DMS53 treated with DMSO at 0.1 percent for 48 hours (cell line): ENCODE measurements around the gene PIEZO2.
"Not testable (repeated sequence)": the region's sequence is repeated elsewhere in the genome, so short reads cannot be mapped to it uniquely, and the experiment has no call there.

ENCODE experiments used
- DNase-seq: peaks from one replicate; lab custom pipeline; 2025; ENCODE audit not compliant: unreplicated experiment; lab: John Stamatoyannopoulos, UW

Gene PIEZO2

DNA sequence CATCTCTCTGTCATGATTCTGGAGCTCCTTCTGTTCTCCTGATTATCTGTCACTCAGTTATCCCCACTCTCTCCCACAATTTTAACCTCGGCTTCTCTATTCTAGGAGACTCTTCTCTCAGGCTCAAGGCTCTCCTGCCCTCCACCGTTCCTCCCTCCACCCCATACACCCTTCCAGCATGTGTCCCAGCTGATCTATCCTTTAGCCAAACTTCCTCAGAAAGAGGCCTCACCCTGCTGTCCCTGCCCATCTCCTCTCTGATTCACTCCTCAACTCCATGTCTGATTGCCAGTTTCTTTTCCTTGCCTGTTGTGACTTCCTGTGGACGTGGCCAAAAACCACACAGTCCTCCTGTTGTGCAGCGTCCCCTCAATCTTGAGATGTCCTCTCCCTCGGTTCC, 505.4 kb downstream of the PIEZO2 start:
- DNase-seq, result not testable (repeated sequence)

DNA sequence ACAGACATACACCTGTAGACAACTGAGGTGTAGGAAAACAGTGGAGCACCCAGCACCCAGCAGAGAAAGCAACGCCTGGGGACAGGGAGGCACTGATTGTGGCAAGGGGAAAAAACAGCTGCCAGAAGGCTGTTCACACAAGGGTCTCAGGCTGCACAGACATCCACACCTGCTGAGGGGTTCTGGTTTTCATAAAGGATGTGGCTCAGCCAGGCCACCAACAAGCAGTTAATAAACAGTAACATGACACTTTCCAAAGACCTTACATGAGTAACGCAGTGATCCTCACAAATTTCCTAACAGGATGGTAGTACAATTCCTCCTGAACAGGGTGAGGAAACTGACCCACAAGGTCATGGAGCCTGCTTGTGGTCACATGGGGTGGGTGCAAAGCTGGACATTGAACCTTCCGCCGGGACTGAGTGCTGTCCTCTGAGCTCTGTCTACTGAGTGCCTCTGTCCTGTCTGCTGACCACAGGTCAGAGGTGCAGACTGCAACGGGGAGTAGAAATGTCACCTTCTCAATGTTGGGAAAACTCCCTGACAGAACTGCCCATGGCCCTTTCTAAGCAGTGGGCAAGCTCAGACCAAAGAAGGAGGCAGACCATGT, 506.3 kb downstream of the PIEZO2 start:
- not testable (repeated sequence) for DNase-seq

DNA sequence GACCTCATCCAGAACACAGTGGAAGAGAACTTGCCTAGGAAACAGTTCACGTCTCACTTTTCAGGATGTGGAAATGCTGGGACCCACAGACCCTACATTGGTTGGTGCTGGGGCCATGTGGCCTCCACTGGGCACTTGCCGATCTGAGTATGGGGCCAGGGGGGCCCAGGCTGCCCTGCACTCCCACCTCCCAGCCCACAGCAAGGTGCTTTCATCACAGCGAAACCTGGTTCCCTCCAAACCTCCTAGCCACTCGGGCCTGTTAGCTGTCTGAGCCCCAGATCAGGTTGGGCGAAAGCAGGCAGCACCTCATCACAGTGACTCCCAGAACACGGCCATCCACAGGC, 510.9 kb downstream of the PIEZO2 start:
- not testable (repeated sequence) for DNase-seq

- not testable (repeated sequence) for DNase-seq
Observed at GRCh38 chr18:10637858-10638538, 511.4 kb downstream of the PIEZO2 start.

GRCh38 chr18:10629076-10629475, 520.3 kb downstream of the PIEZO2 start:
- DNase-seq, result not testable (repeated sequence)

DNA sequence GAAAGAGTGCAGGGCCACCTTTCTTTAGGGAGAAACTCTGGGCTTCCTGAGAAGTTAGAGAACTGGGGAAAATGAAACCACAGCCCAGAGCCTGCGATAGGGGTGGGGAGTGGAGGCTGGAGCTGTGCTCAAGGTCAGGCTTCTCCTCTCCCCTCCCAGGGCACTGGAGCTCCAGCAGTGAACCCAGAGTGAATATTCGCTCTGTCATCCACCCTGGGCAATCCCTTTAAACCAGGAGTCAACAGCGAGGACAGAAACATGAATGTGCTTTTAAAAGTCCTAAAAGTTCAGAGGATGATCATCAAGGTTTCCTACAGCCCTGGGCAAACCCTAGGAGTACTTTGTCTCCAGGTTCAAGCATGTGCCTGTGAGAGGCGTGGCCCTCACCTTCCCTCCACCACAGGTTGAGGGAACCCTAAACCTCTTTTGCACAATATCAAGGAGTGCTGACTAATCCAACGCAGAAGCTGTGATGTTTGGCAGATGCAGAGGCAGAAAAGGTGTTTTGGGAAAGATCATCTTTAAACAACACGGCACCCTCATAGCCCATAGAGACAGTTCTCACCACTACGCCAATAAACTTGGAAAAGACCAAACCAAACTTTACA, 522.7 kb downstream of the PIEZO2 start:
- not testable (repeated sequence) for DNase-seq

GRCh38 chr18:10623606-10624005, 525.8 kb downstream of the PIEZO2 start:
- not testable (repeated sequence) for DNase-seq

DNA sequence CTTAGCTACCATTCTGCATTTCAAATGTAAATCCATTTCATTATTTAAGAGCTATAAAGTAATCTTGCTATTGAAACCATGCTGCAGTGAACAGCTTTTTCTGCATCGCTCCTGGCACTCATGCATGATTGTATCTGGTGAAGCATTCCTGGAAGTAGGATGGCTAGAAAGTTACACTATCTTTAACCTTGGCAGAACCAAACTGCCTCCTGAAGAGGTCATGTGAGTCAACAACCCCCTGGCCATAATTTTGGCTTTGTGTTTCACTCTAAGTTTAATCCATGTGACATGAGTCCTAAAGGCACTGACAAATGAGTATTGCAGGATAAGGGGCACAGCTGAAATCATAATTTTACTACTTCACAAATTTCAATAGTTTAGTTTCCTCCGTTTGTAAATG, 526.4 kb downstream of the PIEZO2 start:
- not testable (repeated sequence) for DNase-seq

DNA sequence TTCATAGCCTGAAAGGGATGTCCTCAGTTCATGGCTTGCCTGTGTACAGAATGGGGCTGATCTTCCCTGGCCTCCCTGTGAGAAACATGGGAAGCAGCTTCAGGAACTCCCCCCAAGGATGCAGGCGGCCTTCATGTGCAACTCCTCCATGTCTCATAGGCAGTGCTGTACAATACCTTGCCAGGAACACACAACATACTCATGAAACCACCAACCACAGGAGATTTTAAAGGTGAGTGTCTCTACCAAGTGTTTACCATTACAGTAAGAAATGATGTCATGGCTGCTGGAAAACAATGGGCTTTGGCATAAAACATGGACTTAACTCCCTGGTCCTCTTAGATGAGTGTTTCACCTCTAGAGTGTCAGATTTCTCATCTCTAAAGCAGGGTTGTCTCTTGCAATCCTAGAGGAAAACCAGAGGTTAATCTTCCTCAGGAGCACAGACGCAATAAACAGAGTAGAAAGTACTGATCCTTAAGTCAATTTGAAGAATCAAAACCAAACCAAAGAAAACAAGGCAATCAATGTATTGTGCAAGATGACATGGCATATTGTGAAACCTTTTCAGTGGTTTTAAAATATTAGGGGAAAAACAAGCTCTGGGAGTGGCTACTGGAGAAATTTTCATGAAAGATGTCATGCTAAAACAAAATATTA, 528.6 kb downstream of the PIEZO2 start:
- DNase-seq, result peak; percentile 62
